Activated CD4-positive, alpha-beta T cell treated with anti-CD3 and anti-CD28 coated beads for 36 hours (primary cell): ENCODE measurements around the gene GPR149. TPM values are rescaled to one million over a fixed set of nuclear protein-coding genes. Genes with fewer than 3 reads are reported as not detected.

Experiments used
- ATAC-seq: fragments of 200-7000 bp; cut with Tn5 transposase; one replicate; pipeline ENCODE4 v1.10.0; 2021; ENCODE audit warnings: mild to moderate bottlenecking, moderate library complexity
- CTCF ChIA-PET: fragments of 350-600 bp; sonication (Branson Sonifier 250); formaldehyde crosslinking; loops from one replicate; lab custom pipeline; 2021; ENCODE audit warnings: antibody characterized with exemption; lab: Charles Lee
- POLR2A ChIA-PET: fragments of 350-600 bp; sonication (Branson Sonifier 250); formaldehyde crosslinking; loops from one replicate; lab custom pipeline; 2021; ENCODE audit warnings: antibody characterized with exemption, inconsistent platforms; lab: Charles Lee
- DNase-seq: peaks from one replicate; pipeline ENCODE4 v3.0.0-alpha.2; 2020
- H3K27ac Mint-ChIP-seq: one replicate; pipeline ENCODE4 v1.8.0; 2021; ENCODE audit warnings: mixed read lengths
- H3K27me3 Mint-ChIP-seq: one replicate; pipeline ENCODE4 v1.8.0; 2021; ENCODE audit warnings: mixed read lengths
- H3K36me3 Mint-ChIP-seq: one replicate; pipeline ENCODE4 v1.8.0; 2021; ENCODE audit warnings: low read depth, mixed read lengths
- H3K4me1 Mint-ChIP-seq: one replicate; pipeline ENCODE4 v1.8.0; 2021; ENCODE audit warnings: mixed read lengths
- H3K4me3 Mint-ChIP-seq: one replicate; pipeline ENCODE4 v1.8.0; 2021; ENCODE audit warnings: mild to moderate bottlenecking, moderate library complexity, mixed read lengths
- H3K9me3 Mint-ChIP-seq: one replicate; pipeline ENCODE4 v1.8.0; 2021; ENCODE audit warnings: low read depth, mixed read lengths
- intact Hi-C, 2 experiments: fragments of 100-400 bp; cut with DNase I in 1 of 2; cut with micrococcal nuclease in 1 of 2; formaldehyde crosslinking; loops; one replicate each; pipeline versions ENCODE4 v1.14.2 to v1.15.1; 2022 to 2024; cut with DNase I, micrococcal nuclease
- total RNA-seq, 2 experiments: library from RNA; stranded (reverse); gene quantifications; one replicate each; pipeline ENCODE4 v1.2.3, GENCODE V29; 2021

GPR149 gene
- total RNA-seq, 2 experiments from 2014 or later = not detected

DNA sequence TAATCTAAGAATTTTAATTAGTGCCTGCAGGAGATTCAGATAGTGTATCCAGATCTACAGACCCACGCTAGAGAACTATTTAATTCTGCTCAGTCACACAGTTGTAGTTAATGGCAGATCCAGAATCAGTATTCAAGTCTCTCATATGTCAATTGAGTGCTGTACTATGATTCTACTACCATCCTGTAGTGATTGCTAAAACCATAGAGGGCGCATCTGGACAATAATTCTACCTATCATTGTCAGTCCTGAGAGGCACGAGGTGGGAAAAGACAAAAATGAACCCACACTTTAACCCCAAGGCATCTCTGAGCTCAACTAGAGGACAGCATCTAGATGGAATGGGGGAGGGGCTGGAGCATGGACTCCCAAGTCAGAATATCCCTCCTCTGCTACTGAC lies 128.4 kb downstream of the GPR149 start:
- CTCF ChIA-PET = interaction anchor here (1.8 kb wide), 1 partner anchor 13 kb away, joined by 11 read pairs; no protein-coding TSS in a partner anchor
- H3K27me3 Mint-ChIP-seq = no peaks in the 10 kb centered on the region
- intact Hi-C loops = no loop called here
- H3K4me3 Mint-ChIP-seq = no peak overlapping the region
- ATAC-seq = no peak
- no peak for DNase-seq
- H3K36me3 Mint-ChIP-seq = peaks cover 52% of the 10 kb centered on the region
- H3K27ac Mint-ChIP-seq = no peak overlapping the region
- H3K4me1 Mint-ChIP-seq = no peaks in the 10 kb centered on the region
- POLR2A ChIA-PET = no interaction called here
- no peaks in the 10 kb centered on the region for H3K9me3 Mint-ChIP-seq

DNA sequence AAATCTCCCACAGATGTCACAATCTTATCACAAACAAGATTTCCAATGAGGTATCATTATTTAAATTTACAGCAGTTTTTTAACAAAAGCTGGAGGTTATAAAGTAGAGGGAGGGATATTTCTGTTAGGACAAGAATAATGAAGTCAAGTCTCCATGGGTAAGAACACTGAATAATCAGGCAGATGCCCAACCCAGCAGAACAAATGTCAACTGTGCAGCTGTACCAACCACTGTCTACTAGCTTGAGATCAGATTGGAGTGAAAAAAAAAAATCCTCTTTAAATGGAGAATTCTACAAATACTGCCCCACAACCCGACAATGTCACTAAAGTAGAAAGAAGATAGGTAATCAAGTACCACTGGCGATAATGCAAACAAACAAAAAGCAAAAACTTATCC lies 136.0 kb downstream of the GPR149 start:
- H3K36me3 Mint-ChIP-seq = peaks cover 44% of the 10 kb centered on the region
- intact Hi-C loops = no loop called here

DNA sequence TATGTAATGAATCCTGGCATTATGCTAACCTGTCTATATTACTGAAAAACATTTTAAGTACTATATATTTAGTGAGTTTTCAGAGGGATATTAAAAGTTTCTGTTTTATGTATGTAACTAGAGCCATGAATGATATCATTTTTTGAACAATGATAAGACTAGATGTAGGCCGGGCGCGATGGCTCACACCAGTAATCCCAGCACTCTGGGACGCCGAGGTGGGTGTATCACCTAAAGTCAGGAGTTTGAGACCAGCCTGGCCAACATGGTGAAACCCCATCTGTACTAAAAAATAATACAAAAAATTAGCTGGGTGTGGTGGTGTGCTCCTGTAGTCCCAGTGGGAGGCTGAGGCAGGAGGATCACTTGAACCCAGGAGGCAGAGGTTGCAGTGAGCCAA lies 139.8 kb downstream of the GPR149 start:
- ChIA-PET POLR2A (no interaction called here), CTCF (no interaction called here)
- Mint-ChIP-seq H3K9me3 (no peaks in the 10 kb centered on the region), H3K27ac (no peak overlapping the region), H3K4me1 (no peaks in the 10 kb centered on the region), H3K27me3 (no peaks in the 10 kb centered on the region), H3K36me3 (peaks cover 44% of the 10 kb centered on the region), H3K4me3 (no peak overlapping the region)
- no peak for DNase-seq
- intact Hi-C loops = no loop called here
- ATAC-seq = no peak

More for the DNA sequence above, 136.0 kb downstream of the GPR149 start:
- Mint-ChIP-seq H3K27me3 (no peaks in the 10 kb centered on the region), H3K4me3 (no peak overlapping the region), H3K9me3 (no peaks in the 10 kb centered on the region), H3K4me1 (no peaks in the 10 kb centered on the region), H3K27ac (no peak overlapping the region)
- DNase-seq = no peak
- CTCF ChIA-PET = no interaction called here
- ATAC-seq = no peak
- POLR2A ChIA-PET = no interaction called here

Other genes with a start within 250 kb of the GPR149 start
- gene DHX36, start 105.7 kb downstream of the GPR149 start, total RNA-seq = 10 to 100 TPM; 56.3 to 74.6 TPM